Upper lobe of left lung (tissue), 4 donors: ENCODE measurements around the gene SERPINA6.

Source experiments
- CTCF ChIP-seq, 6 experiments: fragments of 450-650 bp in 4 of 6; fragments of 200-600 bp in 2 of 6; sonication (generic) in 2 of 6; IDR thresholded peaks; one replicate each; pipeline ENCODE4 v1.5.1; 2016 to 2019; ENCODE audit warnings: antibody characterized with exemption in 6 of 6
- EP300 ChIP-seq, 4 donors: sonication (generic); formaldehyde crosslinking; IDR thresholded peaks; one replicate each; pipeline ENCODE4 v1.5.1; 2017; ENCODE audit warnings: antibody characterized with exemption in 4 of 4, control low read depth in 2 of 4
- POLR2A ChIP-seq, 4 donors: fragments of 450-650 bp; IDR thresholded peaks; one replicate each; pipeline ENCODE4 v1.5.1; 2016 to 2017; ENCODE audit warnings: antibody characterized with exemption in 4 of 4, mild to moderate bottlenecking in 2 of 4
- POLR2AphosphoS5 ChIP-seq, 2 donors: sonication (generic); formaldehyde crosslinking; IDR thresholded peaks; one replicate each; pipeline ENCODE4 v1.5.1; 2017; ENCODE audit warnings: antibody characterized with exemption in 2 of 2

GRCh38 chr14:94293578-94293924 is 29.6 kb downstream of the SERPINA6 start:
- TF ChIP-seq CTCF (IDR thresholded peaks at IDR 0.05), result no peak
- TF ChIP-seq POLR2AphosphoS5 (IDR thresholded peaks at IDR 0.05), result no peak
- TF ChIP-seq POLR2A (IDR thresholded peaks at IDR 0.05), result no peak
- TF ChIP-seq EP300 (IDR thresholded peaks at IDR 0.05), result no peak
